Vagina (tissue), 2 donors: ENCODE data around the gene SLC25A5. TPM values are rescaled to one million over a fixed set of nuclear protein-coding genes. Genes with fewer than 3 reads are reported as not detected.

Experiments used
- DNase-seq, 2 donors: peaks; one replicate each; pipeline ENCODE4 v3.0.0-alpha.2; 2017; ENCODE audit errors: extremely low spot score in 2 of 2
- H3K27ac ChIP-seq: fragments of 200-600 bp; sonication (generic); one replicate; pipeline ENCODE4 v1.5.1; 2019
- H3K27me3 ChIP-seq: fragments of 200-600 bp; sonication (generic); one replicate; pipeline ENCODE4 v1.5.1; 2019
- H3K36me3 ChIP-seq, 2 donors: fragments of 200-600 bp; sonication (generic); one replicate each; pipeline ENCODE4 v1.5.1; 2017 to 2019
- H3K4me1 ChIP-seq: fragments of 200-600 bp; sonication (generic); one replicate; pipeline ENCODE4 v1.5.1; 2019
- H3K4me3 ChIP-seq, 2 donors: fragments of 200-600 bp; sonication (generic); 1 replicate in 1 of 2; 2 replicates in 1 of 2; pipeline ENCODE4 v1.5.1; 2016 to 2019
- H3K9me3 ChIP-seq: fragments of 200-600 bp; sonication (generic); one replicate; pipeline ENCODE4 v1.5.1; 2019
- POLR2A ChIP-seq, 2 donors: fragments of 450-650 bp; IDR thresholded peaks; one replicate each; pipeline ENCODE4 v1.6.1; 2017; ENCODE audit warnings: antibody characterized with exemption in 2 of 2, mild to moderate bottlenecking in 2 of 2, moderate library complexity in 2 of 2
- POLR2AphosphoS5 ChIP-seq, 2 donors: sonication (generic); formaldehyde crosslinking; IDR thresholded peaks; one replicate each; pipeline ENCODE4 v1.9.0; 2017; ENCODE audit warnings: antibody characterized with exemption in 2 of 2, mild to moderate bottlenecking in 2 of 2, low read depth in 1 of 2; ENCODE audit not compliant: insufficient read depth in 1 of 2
- intact Hi-C: fragments of 100-400 bp; cut with DNase I; formaldehyde crosslinking; loops from one replicate; pipeline ENCODE4 v1.15.1; 2023
- total RNA-seq: library from RNA; depleted of rRNA; stranded (reverse); fragments of >200 nt; gene quantifications from one replicate; pipeline ENCODE4 v1.2.3, GENCODE V29; 2016
- TF ChIP-seq, protein P1 (sequence below), 3 experiments: fragments of 450-650 bp in 2 of 3; fragments of 200-600 bp in 1 of 3; sonication (generic) in 1 of 3; IDR thresholded peaks; one replicate each; pipeline ENCODE4 v1.5.1; 2017 to 2019; ENCODE audit warnings: antibody characterized with exemption in 3 of 3, mild to moderate bottlenecking in 2 of 3, moderate library complexity in 2 of 3

The SLC25A5 gene
- total RNA-seq, 1 donor from 2014 or later, result 303 TPM

GRCh38 chrX:119474615-119475388, 6.6 kb downstream of the SLC25A5 start:
- TF ChIP-seq, protein P1, sequence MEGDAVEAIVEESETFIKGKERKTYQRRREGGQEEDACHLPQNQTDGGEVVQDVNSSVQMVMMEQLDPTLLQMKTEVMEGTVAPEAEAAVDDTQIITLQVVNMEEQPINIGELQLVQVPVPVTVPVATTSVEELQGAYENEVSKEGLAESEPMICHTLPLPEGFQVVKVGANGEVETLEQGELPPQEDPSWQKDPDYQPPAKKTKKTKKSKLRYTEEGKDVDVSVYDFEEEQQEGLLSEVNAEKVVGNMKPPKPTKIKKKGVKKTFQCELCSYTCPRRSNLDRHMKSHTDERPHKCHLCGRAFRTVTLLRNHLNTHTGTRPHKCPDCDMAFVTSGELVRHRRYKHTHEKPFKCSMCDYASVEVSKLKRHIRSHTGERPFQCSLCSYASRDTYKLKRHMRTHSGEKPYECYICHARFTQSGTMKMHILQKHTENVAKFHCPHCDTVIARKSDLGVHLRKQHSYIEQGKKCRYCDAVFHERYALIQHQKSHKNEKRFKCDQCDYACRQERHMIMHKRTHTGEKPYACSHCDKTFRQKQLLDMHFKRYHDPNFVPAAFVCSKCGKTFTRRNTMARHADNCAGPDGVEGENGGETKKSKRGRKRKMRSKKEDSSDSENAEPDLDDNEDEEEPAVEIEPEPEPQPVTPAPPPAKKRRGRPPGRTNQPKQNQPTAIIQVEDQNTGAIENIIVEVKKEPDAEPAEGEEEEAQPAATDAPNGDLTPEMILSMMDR (IDR thresholded peaks at IDR 0.05), result no peak
- TF ChIP-seq POLR2A (IDR thresholded peaks at IDR 0.05), result no peak
- TF ChIP-seq POLR2AphosphoS5 (IDR thresholded peaks at IDR 0.05; ENCODE audit: insufficient read depth in 1 of 2, low read depth in 1 of 2), result no peak
- no peaks in the 10 kb centered on the region for H3K4me1 ChIP-seq
- H3K9me3 ChIP-seq, result no peaks in the 10 kb centered on the region
- peaks cover 0 to 10% of the 10 kb centered on the region in 2 donors for H3K36me3 ChIP-seq
- H3K27ac ChIP-seq, result no peak overlapping the region
- no peak overlapping the region for H3K4me3 ChIP-seq
- intact Hi-C loops, result loop anchor here (10.0 kb wide), 1 partner anchor 70 kb away; no protein-coding TSS in a partner anchor
- DNase-seq, result no peak
- H3K27me3 ChIP-seq, result no peaks in the 10 kb centered on the region

DNA sequence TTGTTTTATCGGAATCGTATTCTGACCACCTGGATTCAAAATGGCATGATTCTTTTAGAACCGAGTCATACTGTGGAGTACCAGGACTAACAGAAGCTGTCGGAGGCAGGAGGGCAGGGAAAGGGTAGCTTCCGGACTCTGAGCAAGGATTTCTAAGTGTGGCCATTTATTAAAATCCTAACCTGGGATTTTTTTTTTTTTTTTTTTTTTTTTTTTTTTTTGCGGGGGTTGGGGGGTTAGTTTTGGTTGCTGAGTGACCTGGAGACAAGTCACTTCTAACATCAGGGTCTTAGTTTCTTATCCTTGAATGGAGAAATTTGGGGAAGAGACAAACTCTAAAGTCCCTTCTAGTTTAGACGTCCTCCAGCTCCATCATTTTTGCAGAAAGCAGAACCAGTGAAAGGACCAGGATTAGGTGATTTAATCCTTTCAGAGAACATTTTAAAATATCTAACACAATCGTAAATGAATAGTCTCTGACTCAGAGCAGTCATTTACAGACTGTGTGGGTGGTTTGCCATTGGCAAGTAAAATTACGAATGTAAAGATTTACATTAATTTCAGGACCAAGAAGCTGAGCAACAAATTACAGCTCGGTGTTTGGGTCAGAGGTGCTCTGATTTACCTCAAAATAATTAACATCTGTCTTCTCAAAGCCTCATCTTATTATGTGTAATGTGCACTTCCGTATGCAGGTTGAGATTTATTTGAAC, 7.3 kb downstream of the SLC25A5 start:
- no peaks in the 10 kb centered on the region for H3K27me3 ChIP-seq
- no peak overlapping the region for H3K4me3 ChIP-seq
- no peaks in the 10 kb centered on the region for H3K4me1 ChIP-seq
- DNase-seq, result no peak
- no peak overlapping the region for H3K27ac ChIP-seq
- H3K9me3 ChIP-seq, result no peaks in the 10 kb centered on the region
- intact Hi-C loops, result loop anchor here (10.0 kb wide), 1 partner anchor 71 kb away; no protein-coding TSS in a partner anchor
- H3K36me3 ChIP-seq, result peaks cover 0 to 3% of the 10 kb centered on the region in 2 donors
- TF ChIP-seq, protein P1 (IDR thresholded peaks at IDR 0.05), result no peak
- no peak for TF ChIP-seq POLR2A (IDR thresholded peaks at IDR 0.05)
- TF ChIP-seq POLR2AphosphoS5 (IDR thresholded peaks at IDR 0.05; ENCODE audit: insufficient read depth in 1 of 2, low read depth in 1 of 2), result no peak

GRCh38 chrX:119477812-119478232, 9.6 kb downstream of the SLC25A5 start:
- H3K4me3 ChIP-seq, result no peak overlapping the region
- peaks cover 5% of the 10 kb centered on the region for H3K4me1 ChIP-seq
- TF ChIP-seq, protein P1 (IDR thresholded peaks at IDR 0.05), result no peak
- TF ChIP-seq POLR2A (IDR thresholded peaks at IDR 0.05) (no peak), POLR2AphosphoS5 (IDR thresholded peaks at IDR 0.05; ENCODE audit: insufficient read depth in 1 of 2, low read depth in 1 of 2) (no peak)
- H3K36me3 ChIP-seq, result no peaks in the 10 kb centered on the region
- H3K9me3 ChIP-seq, result no peaks in the 10 kb centered on the region
- no peaks in the 10 kb centered on the region for H3K27me3 ChIP-seq
- H3K27ac ChIP-seq, result no peak overlapping the region
- DNase-seq, result no peak
- intact Hi-C loops, result loop anchor here (10.0 kb wide), 1 partner anchor 73 kb away; no protein-coding TSS in a partner anchor

DNA sequence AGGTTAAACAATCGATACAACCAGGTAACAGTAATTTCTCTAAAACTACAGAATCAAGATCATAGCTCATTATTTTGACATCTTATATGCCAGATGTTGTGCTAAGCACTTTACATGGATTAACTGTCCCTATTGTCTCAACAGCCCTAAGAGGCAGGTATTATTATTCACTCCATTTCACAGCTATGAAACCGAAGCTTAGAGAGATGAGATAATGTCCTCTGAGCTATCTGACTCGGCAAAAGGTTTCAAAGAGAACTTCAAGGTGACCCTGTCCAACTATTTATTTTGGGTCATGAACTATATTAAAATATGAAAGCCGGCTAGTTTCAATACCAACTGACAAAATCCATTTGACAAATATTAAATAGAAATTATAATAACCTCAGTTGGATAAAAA, 10.3 kb downstream of the SLC25A5 start:
- Histone ChIP-seq H3K4me3 (no peak overlapping the region), H3K36me3 (no peaks in the 10 kb centered on the region), H3K9me3 (no peaks in the 10 kb centered on the region), H3K4me1 (peaks cover 5% of the 10 kb centered on the region), H3K27ac (no peak overlapping the region), H3K27me3 (no peaks in the 10 kb centered on the region)
- TF ChIP-seq, protein P1 (IDR thresholded peaks at IDR 0.05), result no peak
- TF ChIP-seq POLR2AphosphoS5 (IDR thresholded peaks at IDR 0.05; ENCODE audit: insufficient read depth in 1 of 2, low read depth in 1 of 2) (no peak), POLR2A (IDR thresholded peaks at IDR 0.05) (no peak)
- intact Hi-C loops, result loop anchor here (10.0 kb wide), 1 partner anchor 74 kb away; no protein-coding TSS in a partner anchor
- DNase-seq, result no peak
